ENCODE results near the gene JAG1. TPM values are rescaled to one million over a fixed set of nuclear protein-coding genes. Genes with fewer than 3 reads are reported as not detected.

Gene JAG1
- total and polyA plus RNA-seq, 12 donors = 6.8 to 22.0 (median 13.3) TPM

DNA sequence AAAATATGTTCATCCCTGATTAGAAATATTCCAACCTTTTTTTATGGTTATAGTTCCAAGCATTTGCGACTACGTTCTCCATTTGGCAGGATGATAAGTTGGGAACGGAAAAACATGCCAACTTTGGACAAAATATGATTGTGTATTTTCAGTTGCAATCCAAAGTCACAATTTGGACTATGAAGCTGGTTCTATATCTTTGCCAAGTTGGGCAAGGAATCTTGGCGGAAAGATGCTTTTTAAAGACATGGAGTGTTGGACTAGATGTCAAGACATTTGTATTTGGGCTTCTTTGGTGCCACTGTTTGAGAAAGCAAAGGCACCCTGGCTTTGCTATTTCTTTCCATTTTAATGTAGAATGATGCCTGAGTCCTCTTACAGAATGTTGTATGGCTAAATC lies 33.3 kb upstream of the JAG1 start:
- intact Hi-C loops (cut with DNase I) = no loop called here
- WGBS, 4 donors = 74 to 87% (median 83%) methylated on average over 4 of the region's 4 CpGs
- H3K4me3 ChIP-seq = no peak overlapping the region

DNA sequence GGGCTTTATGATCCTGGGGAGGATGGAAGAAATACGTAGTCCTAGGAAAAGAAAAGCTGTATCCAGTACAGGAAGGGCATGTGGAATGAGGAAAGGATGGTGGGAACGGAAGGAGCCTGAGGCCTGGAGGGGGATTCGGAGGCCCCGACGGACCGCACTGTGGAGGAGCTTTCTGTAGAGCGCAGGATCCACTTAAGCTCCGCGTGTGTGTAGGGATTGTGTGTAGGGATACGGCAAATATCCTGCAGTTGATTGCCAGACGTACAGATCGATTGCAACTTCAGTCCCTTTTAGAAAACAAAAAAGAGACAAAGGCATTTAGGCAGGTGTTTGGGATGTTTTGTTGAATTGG lies 32.6 kb upstream of the JAG1 start:
- WGBS, 4 donors = 90 to 96% (median 93%) methylated on average over 12 of the region's 12 CpGs
- intact Hi-C loops (cut with DNase I) = no loop called here
- no peaks in the 10 kb centered on the region for H3K27me3 ChIP-seq
- no peaks in the 10 kb centered on the region for H3K4me1 ChIP-seq (replicated peaks in 1 of 2)
- H3K36me3 ChIP-seq (replicated peaks in 1 of 2) = no peaks in the 10 kb centered on the region
- H3K4me3 ChIP-seq = no peak overlapping the region
- DNase-seq = no peak
- TF ChIP-seq, protein P1, sequence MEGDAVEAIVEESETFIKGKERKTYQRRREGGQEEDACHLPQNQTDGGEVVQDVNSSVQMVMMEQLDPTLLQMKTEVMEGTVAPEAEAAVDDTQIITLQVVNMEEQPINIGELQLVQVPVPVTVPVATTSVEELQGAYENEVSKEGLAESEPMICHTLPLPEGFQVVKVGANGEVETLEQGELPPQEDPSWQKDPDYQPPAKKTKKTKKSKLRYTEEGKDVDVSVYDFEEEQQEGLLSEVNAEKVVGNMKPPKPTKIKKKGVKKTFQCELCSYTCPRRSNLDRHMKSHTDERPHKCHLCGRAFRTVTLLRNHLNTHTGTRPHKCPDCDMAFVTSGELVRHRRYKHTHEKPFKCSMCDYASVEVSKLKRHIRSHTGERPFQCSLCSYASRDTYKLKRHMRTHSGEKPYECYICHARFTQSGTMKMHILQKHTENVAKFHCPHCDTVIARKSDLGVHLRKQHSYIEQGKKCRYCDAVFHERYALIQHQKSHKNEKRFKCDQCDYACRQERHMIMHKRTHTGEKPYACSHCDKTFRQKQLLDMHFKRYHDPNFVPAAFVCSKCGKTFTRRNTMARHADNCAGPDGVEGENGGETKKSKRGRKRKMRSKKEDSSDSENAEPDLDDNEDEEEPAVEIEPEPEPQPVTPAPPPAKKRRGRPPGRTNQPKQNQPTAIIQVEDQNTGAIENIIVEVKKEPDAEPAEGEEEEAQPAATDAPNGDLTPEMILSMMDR (IDR thresholded peaks at IDR 0.05) = no peak
- TF ChIP-seq POLR2A (IDR thresholded peaks at IDR 0.05) = no peak
- H3K9me3 ChIP-seq (replicated peaks in 1 of 3) = no peaks in the 10 kb centered on the region
- no peak overlapping the region for H3K27ac ChIP-seq

More for the DNA sequence above, 33.3 kb upstream of the JAG1 start:
- Histone ChIP-seq H3K9me3 (replicated peaks in 1 of 3) (no peaks in the 10 kb centered on the region), H3K36me3 (replicated peaks in 1 of 2) (no peaks in the 10 kb centered on the region), H3K27ac (no peak overlapping the region), H3K27me3 (no peaks in the 10 kb centered on the region), H3K4me1 (replicated peaks in 1 of 2) (no peaks in the 10 kb centered on the region)
- TF ChIP-seq POLR2A (IDR thresholded peaks at IDR 0.05) = no peak
- TF ChIP-seq, protein P1 (IDR thresholded peaks at IDR 0.05) = no peak
- DNase-seq = no peak

DNA sequence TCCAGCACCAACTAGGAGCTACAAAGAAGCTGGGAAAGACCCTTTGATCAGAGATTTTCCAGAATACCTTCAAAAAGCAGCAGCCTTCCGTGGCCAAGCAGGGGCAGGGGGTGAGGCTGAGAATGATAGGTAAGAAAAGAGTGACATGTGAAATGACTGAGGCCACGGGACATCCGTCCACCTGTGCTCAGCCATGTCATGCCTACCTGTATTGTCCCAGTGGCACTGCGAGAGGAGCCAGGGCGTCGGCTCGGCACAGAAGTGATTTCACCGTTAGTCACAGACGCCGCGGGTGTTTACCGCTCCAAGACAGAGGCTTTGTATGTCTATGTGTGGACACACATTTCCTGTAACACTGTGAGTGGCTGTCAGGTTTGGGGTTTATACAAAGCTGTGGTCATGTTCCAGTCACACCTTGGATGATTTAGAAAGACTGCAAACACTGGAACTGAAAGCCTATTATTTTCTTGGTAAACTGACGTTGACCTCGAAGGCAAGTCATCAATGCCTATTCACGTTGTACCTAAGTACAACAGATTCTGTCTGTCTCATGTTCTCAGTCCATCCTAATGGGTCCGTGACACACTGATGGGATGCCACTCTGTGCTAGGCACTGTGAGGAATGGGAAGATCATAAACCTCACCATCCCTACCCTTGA lies 32.1 kb upstream of the JAG1 start:
- 86 to 96% (median 92%) methylated on average over 12 to 16 of the region's 16 CpGs for WGBS, 4 donors

DNA sequence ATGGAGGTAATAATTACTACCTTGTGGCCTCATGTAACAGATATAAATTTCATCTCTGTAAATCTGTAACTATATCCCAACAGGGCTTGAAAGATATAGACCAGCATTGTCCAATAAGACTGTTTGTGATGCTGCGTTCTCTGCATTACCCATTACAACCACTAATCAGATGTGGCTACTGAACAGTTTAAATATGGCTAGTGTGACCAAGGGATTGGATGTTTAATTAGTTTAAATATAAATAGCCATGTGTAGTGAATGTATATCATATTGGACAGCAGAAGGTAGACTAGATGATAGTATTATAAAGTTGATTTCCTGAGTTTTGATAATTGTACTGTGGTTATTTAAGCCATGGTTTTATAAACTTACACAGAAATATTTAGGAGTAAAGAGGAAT lies 27.8 kb upstream of the JAG1 start:
- no peak for DNase-seq
- Histone ChIP-seq H3K36me3 (replicated peaks in 1 of 2) (no peaks in the 10 kb centered on the region), H3K27ac (no peak overlapping the region), H3K27me3 (no peaks in the 10 kb centered on the region), H3K4me1 (replicated peaks in 1 of 2) (no peaks in the 10 kb centered on the region), H3K9me3 (replicated peaks in 1 of 3) (no peaks in the 10 kb centered on the region), H3K4me3 (no peak overlapping the region)
- intact Hi-C loops (cut with DNase I) = no loop called here
- TF ChIP-seq, protein P1 (IDR thresholded peaks at IDR 0.05) = no peak
- no peak for TF ChIP-seq POLR2A (IDR thresholded peaks at IDR 0.05)
- WGBS, 4 donors = 94 to 99% (median 97%) methylated on average over 1 of the region's 1 CpG

More for the DNA sequence above, 32.1 kb upstream of the JAG1 start:
- Histone ChIP-seq H3K4me1 (replicated peaks in 1 of 2) (no peaks in the 10 kb centered on the region), H3K27ac (no peak overlapping the region), H3K9me3 (replicated peaks in 1 of 3) (no peaks in the 10 kb centered on the region), H3K36me3 (replicated peaks in 1 of 2) (no peaks in the 10 kb centered on the region), H3K27me3 (no peaks in the 10 kb centered on the region), H3K4me3 (no peak overlapping the region)
- DNase-seq = no peak
- intact Hi-C loops (cut with DNase I) = no loop called here
- TF ChIP-seq, protein P1 (IDR thresholded peaks at IDR 0.05) = no peak
- TF ChIP-seq POLR2A (IDR thresholded peaks at IDR 0.05) = no peak
